Mesendoderm (in vitro differentiated cells): ENCODE data around the gene RFC2. TPM values are rescaled to one million over a fixed set of nuclear protein-coding genes. Genes with fewer than 3 reads are reported as not detected.
A peak's percentile ranks its signal among the peaks of the same experiment; 100 is the strongest.

Experiments
- DNase-seq: peaks from one replicate; pipeline ENCODE4 v3.0.0; 2013
- H2AK5ac ChIP-seq: 2 replicates; pipeline ENCODE4 v1.6.1; 2013; ENCODE audit warnings: low read length, inconsistent platforms
- H2BK120ac ChIP-seq: 2 replicates; pipeline ENCODE4 v1.6.1; 2013; ENCODE audit warnings: low read depth, mild to moderate bottlenecking, low read length, moderate library complexity, mixed read lengths
- H2BK15ac ChIP-seq: replicated peaks from 2 replicates; pipeline ENCODE4 v1.6.1; 2013; ENCODE audit warnings: low read depth, mild to moderate bottlenecking, moderate library complexity
- H2BK5ac ChIP-seq: 2 replicates; pipeline ENCODE4 v1.6.1; 2013; ENCODE audit warnings: low read length, inconsistent platforms
- H3K18ac ChIP-seq: 2 replicates; pipeline ENCODE4 v1.6.1; 2013; ENCODE audit warnings: mild to moderate bottlenecking, low read length, mixed read lengths
- H3K23ac ChIP-seq: one replicate; pipeline ENCODE4 v1.6.1; 2013; ENCODE audit warnings: low read length
- H3K27ac ChIP-seq: 2 replicates; pipeline ENCODE4 v1.5.1; 2013; ENCODE audit warnings: low read depth, mild to moderate bottlenecking, inconsistent platforms, low read length, moderate library complexity
- H3K27me3 ChIP-seq: 2 replicates; pipeline ENCODE4 v1.6.1; 2013; ENCODE audit warnings: low read length, control low read depth, mild to moderate bottlenecking, inconsistent platforms; ENCODE audit not compliant: insufficient read depth, poor library complexity
- H3K36me3 ChIP-seq: 2 replicates; pipeline ENCODE4 v1.6.1; 2013; ENCODE audit warnings: low read length, inconsistent platforms; ENCODE audit not compliant: control insufficient read depth, insufficient read depth
- H3K4ac ChIP-seq: one replicate; pipeline ENCODE4 v1.6.1; 2013; ENCODE audit warnings: low read depth, mild to moderate bottlenecking, low read length, moderate library complexity
- H3K4me1 ChIP-seq: 2 replicates; pipeline ENCODE4 v1.6.1; 2013; ENCODE audit warnings: low read depth, low read length, inconsistent platforms; ENCODE audit not compliant: control insufficient read depth
- H3K4me2 ChIP-seq: 2 replicates; pipeline ENCODE4 v1.6.1; 2013; ENCODE audit warnings: low read length
- H3K4me3 ChIP-seq: 2 replicates; pipeline ENCODE4 v1.5.1; 2013; ENCODE audit warnings: mild to moderate bottlenecking, low read length
- H3K56ac ChIP-seq: one replicate; pipeline ENCODE4 v1.6.1; 2013; ENCODE audit warnings: low read length
- H3K79me1 ChIP-seq: 2 replicates; pipeline ENCODE4 v1.6.1; 2013; ENCODE audit warnings: low read length, inconsistent platforms
- H3K79me2 ChIP-seq: 2 replicates; pipeline ENCODE4 v1.6.1; 2013; ENCODE audit warnings: mild to moderate bottlenecking, low read length; ENCODE audit not compliant: control insufficient read depth, insufficient read depth
- H3K9ac ChIP-seq: 2 replicates; pipeline ENCODE4 v1.6.1; 2013; ENCODE audit warnings: low read length, inconsistent platforms
- H4K5ac ChIP-seq: one replicate; pipeline ENCODE4 v1.6.1; 2013; ENCODE audit warnings: low read length
- H4K8ac ChIP-seq: one replicate; pipeline ENCODE4 v1.6.1; 2013; ENCODE audit warnings: low read depth, mild to moderate bottlenecking, control low read depth, low read length, moderate library complexity
- WGBS: extraction: QIAGEN DNeasy Blood & Tissue Kit; methylation state at CpG from one replicate; pipeline ENCODE4 v1.1.7; 2013; ENCODE audit warnings: low lambda C conversion rate, missing lambda C conversion rate; ENCODE audit not compliant: insufficient coverage; ENCODE audit errors: extremely low coverage; 5-methylcytosine and 5-hydroxymethylcytosine counted together
- polyA plus RNA-seq, 2 experiments: library from polyadenylated mRNA; stranded (reverse); fragments of 200-250 nt; gene quantifications; one replicate each; pipeline ENCODE4 v1.2.3, GENCODE V29; 2013

The RFC2 gene
- 70.5 TPM for polyA plus RNA-seq (2013, experiment 1 of 2)
- 73.3 TPM for polyA plus RNA-seq (2013, experiment 2 of 2)

DNA sequence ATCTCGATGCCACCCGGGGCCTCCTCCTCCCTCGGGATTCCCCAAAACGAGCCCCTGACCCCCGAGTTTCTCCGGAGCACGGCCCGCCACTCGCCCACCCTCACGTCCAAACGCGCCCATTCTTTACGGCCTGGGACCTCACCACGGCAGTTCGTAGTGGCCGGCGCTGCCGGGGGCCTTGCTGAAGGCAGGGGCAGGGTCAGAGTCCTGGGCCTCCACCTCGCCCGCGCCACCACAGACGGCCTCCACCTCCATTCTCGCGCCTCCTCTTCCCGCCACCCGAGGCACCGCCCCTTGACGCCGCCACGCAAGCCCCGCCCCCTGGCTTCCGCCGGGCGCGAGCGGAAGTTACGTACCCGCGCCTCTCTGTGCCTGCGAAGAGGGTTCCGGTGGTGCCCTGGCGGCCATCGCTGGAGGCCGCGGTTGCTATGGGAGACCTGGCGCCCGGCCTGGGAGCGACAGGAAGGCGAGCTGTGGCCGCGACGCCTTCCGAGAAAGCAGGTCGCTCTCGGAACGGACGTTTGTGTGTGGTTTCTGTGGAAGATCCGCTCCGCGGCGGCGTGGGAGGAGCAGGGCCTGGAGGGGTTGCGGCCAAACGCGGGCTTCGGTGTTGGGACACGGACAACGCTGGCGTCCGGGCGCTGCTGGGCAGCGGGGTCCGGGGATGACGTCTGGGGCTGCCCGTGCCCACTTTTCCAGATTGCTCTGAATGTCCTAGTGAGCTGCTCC, at the start of gene RFC2:
TSS of gene RFC2 (minus strand) at position 271 of the 729 bp plus-strand sequence. CDS start at position 255, 16 bp downstream.
- peak within 1 kb of the TSS; percentile 95 for H3K4me3 ChIP-seq
- H3K23ac ChIP-seq, result peak within 1 kb of the TSS; percentile 72
- H2BK15ac ChIP-seq, result no peak within 1 kb of the TSS
- no peaks in the 10 kb centered on the region for H3K27me3 ChIP-seq
- H2AK5ac ChIP-seq, result no peak within 1 kb of the TSS
- H3K4me1 ChIP-seq, result no peaks in the 10 kb centered on the region
- H2BK5ac ChIP-seq, result peak within 1 kb of the TSS; percentile 62
- H3K79me1 ChIP-seq, result peaks cover 7% of the 10 kb centered on the region
- H3K79me2 ChIP-seq, result peaks cover 13% of the 10 kb centered on the region
- no peak within 1 kb of the TSS for H2BK120ac ChIP-seq
- H4K8ac ChIP-seq, result no peak within 1 kb of the TSS
- no CpG with 5 or more reads among the region's 75 CpGs for WGBS
- no peak within 1 kb of the TSS for H4K5ac ChIP-seq
- H3K18ac ChIP-seq, result peak within 1 kb of the TSS; percentile 83
- H3K9ac ChIP-seq, result peak within 1 kb of the TSS; percentile 97
- H3K36me3 ChIP-seq, result peaks cover 5% of the 10 kb centered on the region
- peak within 1 kb of the TSS; percentile 95 for H3K4ac ChIP-seq
- peak within 1 kb of the TSS; percentile 86 for H3K4me2 ChIP-seq
- peak; percentile 97 for DNase-seq
- peak within 1 kb of the TSS; percentile 97 for H3K56ac ChIP-seq
- H3K27ac ChIP-seq, result peak within 1 kb of the TSS; percentile 40

DNA sequence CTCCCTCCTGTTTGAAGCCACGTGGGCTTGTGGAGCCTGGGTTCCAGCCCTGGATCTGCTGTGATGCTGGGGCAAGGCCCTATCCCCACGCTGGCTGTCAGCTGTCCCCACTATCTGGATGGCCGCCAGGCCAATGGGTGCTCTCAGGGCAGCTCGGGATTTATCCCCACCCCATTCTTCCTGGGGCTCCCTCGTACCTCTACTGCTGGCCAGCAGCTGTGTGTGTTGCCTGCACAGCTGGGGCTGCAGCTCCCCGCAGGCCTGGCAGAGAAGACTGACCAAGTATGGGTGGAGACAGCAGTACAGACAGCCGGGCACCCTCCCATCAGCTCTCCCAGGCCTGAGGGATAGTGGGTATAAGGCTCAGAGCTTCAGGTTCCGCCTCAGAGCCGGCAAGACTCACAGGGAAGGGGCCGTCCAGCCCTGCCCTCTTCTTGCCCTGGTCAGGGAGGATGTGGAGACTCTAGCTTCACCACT, 48.6 kb upstream of the RFC2 start:
- Histone ChIP-seq H3K27ac (no peak overlapping the region), H3K4me1 (no peaks in the 10 kb centered on the region), H2BK120ac (no peak overlapping the region), H3K4me2 (no peak overlapping the region), H3K4me3 (no peak overlapping the region), H3K23ac (no peak overlapping the region), H3K79me2 (peaks cover 13% of the 10 kb centered on the region), H3K36me3 (no peaks in the 10 kb centered on the region), H3K79me1 (peaks cover 9% of the 10 kb centered on the region), H2BK5ac (no peak overlapping the region), H3K56ac (no peak overlapping the region), H3K18ac (no peak overlapping the region), H3K27me3 (no peaks in the 10 kb centered on the region), H2AK5ac (no peak overlapping the region), H3K9ac (no peak overlapping the region), H4K8ac (no peak overlapping the region), H2BK15ac (no peak overlapping the region), H4K5ac (no peak overlapping the region), H3K4ac (no peak overlapping the region)
- WGBS, result no CpG with 5 or more reads among the region's 10 CpGs
- no peak for DNase-seq

DNA sequence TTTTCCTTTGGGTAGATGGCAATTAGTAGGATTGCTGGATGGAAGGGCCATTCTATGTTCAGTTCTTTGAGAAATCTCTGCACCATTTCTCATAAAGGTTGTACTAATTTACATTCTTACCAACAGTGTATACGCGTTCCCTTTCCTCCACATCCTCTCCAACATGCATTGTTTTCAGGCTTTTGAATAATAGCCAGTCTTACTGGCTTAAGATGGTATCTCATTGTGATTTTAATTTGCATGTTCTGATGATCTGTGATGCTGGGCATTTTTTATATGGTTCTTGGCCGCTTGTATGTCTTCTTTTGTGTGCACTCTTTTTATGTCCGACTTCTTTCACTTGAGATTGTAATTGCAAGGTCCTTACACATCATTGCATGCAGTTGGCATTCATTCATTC, 46.7 kb upstream of the RFC2 start:
- Histone ChIP-seq H2BK5ac (no peak overlapping the region), H2AK5ac (no peak overlapping the region), H3K79me1 (peaks cover 11% of the 10 kb centered on the region), H3K36me3 (no peaks in the 10 kb centered on the region), H3K18ac (no peak overlapping the region), H3K4me3 (no peak overlapping the region), H3K9ac (no peak overlapping the region), H3K79me2 (peaks cover 18% of the 10 kb centered on the region), H3K27me3 (no peaks in the 10 kb centered on the region), H2BK15ac (no peak overlapping the region), H3K4me1 (no peaks in the 10 kb centered on the region), H3K56ac (no peak overlapping the region), H4K8ac (no peak overlapping the region), H3K4me2 (no peak overlapping the region), H4K5ac (no peak overlapping the region), H2BK120ac (no peak overlapping the region), H3K23ac (no peak overlapping the region), H3K27ac (no peak overlapping the region), H3K4ac (no peak overlapping the region)
- WGBS, result no CpG with 5 or more reads among the region's 4 CpGs
- no peak for DNase-seq

DNA sequence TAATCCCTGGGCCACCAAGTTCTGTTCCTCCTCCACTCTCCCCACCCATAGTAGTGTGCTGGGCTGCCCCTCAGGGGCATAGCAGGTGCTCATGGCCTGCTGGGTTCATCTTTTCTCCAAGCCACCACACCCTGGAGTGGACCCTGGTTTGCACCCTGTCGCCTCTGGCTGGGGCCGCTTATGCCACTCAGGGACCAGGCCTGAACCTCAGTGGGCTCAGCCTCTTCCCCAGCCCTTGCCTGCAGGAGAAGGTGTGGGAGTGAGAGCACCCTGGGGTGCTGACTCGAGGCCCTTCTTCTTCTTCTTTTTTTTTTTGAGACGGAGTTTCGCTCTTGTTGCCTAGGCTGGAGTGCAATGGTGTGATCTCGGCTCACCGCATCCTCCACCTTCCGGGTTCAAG, 45.2 kb upstream of the RFC2 start:
- Histone ChIP-seq H3K4ac (no peak overlapping the region), H2BK15ac (no peak overlapping the region), H3K27ac (no peak overlapping the region), H2AK5ac (no peak overlapping the region), H3K4me2 (no peak overlapping the region), H3K79me1 (peaks cover 16% of the 10 kb centered on the region), H2BK120ac (no peak overlapping the region), H2BK5ac (no peak overlapping the region), H3K36me3 (no peaks in the 10 kb centered on the region), H3K56ac (no peak overlapping the region), H3K9ac (no peak overlapping the region), H4K5ac (no peak overlapping the region), H3K4me3 (no peak overlapping the region), H3K23ac (no peak overlapping the region), H3K27me3 (no peaks in the 10 kb centered on the region), H3K18ac (no peak overlapping the region), H4K8ac (no peak overlapping the region), H3K79me2 (peaks cover 26% of the 10 kb centered on the region), H3K4me1 (no peaks in the 10 kb centered on the region)
- WGBS, result no CpG with 5 or more reads among the region's 8 CpGs
- no peak for DNase-seq

DNA sequence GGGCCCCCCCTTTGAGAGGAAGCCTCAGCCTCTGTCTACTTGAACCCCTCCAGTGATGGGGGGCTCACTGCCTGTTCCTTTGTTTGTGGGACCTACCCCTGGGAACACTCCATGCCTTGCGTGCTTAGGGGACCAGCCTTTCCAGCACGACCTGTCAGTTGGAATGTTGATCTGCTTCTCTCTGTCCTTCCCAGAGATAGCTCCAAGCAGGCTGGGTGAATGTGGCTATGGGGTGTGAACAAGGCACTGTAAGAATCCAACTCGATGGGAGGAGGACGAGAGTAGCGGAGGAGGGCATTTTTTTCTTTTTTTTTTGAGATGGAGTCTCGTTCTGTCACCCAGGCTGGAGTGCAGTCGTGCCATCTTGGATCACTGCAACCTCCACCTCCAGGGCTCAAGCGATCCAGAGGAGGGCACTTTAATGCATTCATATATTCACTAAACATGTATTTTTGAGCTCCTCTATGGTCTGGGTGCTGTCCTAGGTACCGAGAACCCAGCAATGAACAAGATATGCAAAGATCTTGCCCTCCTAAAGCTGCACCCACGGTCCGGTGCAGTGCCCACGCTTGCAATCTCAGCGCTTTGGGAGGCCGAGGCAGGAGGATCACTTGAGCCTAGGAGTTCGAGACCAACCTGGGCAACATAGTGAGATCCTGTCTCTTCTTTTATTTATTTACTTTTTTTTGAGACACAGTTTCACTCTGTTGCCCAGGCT, 43.5 kb upstream of the RFC2 start:
- H3K23ac ChIP-seq, result no peak overlapping the region
- H3K79me1 ChIP-seq, result peaks cover 14% of the 10 kb centered on the region
- DNase-seq, result no peak
- H3K79me2 ChIP-seq, result peaks cover 32% of the 10 kb centered on the region
- no peak overlapping the region for H4K5ac ChIP-seq
- H3K4me1 ChIP-seq, result peaks cover 3% of the 10 kb centered on the region
- no peaks in the 10 kb centered on the region for H3K27me3 ChIP-seq
- WGBS, result no CpG with 5 or more reads among the region's 15 CpGs
- no peak overlapping the region for H3K4me2 ChIP-seq
- no peak overlapping the region for H3K4me3 ChIP-seq
- H3K36me3 ChIP-seq, result no peaks in the 10 kb centered on the region
- no peak overlapping the region for H2BK120ac ChIP-seq
- H3K9ac ChIP-seq, result no peak overlapping the region
- no peak overlapping the region for H2BK15ac ChIP-seq
- no peak overlapping the region for H3K4ac ChIP-seq
- H3K27ac ChIP-seq, result no peak overlapping the region
- H4K8ac ChIP-seq, result no peak overlapping the region
- H3K18ac ChIP-seq, result no peak overlapping the region
- no peak overlapping the region for H3K56ac ChIP-seq
- H2BK5ac ChIP-seq, result no peak overlapping the region
- no peak overlapping the region for H2AK5ac ChIP-seq
